ENCODE data around the gene MMP13. TPM values are rescaled to one million over a fixed set of nuclear protein-coding genes. Genes with fewer than 3 reads are reported as not detected.

Gene MMP13
- total RNA-seq, 1 donor, result not detected

GRCh38 chr11:102925988-102926387, 29.5 kb downstream of the MMP13 start:
- no peak for TF ChIP-seq CTCF (IDR thresholded peaks at IDR 0.05; ENCODE audit: insufficient read depth, low read depth, low read length)
- no peak overlapping the region for H3K4me3 ChIP-seq (ENCODE audit: low read depth, low read length)
- no peak for DNase-seq (ENCODE audit: low read depth)

- H3K4me3 ChIP-seq (ENCODE audit: low read depth, low read length), result no peak overlapping the region
- TF ChIP-seq CTCF (IDR thresholded peaks at IDR 0.05; ENCODE audit: insufficient read depth, low read depth, low read length), result no peak
- DNase-seq (ENCODE audit: low read depth), result peak; percentile 7
Measured at GRCh38 chr11:102924851-102925380, 30.6 kb downstream of the MMP13 start.

GRCh38 chr11:102921587-102922220, 33.8 kb downstream of the MMP13 start:
- TF ChIP-seq CTCF (IDR thresholded peaks at IDR 0.05; ENCODE audit: insufficient read depth, low read depth, low read length), result no peak
- no peak overlapping the region for H3K4me3 ChIP-seq (ENCODE audit: low read depth, low read length)
- no peak for DNase-seq (ENCODE audit: low read depth)

GRCh38 chr11:102920118-102920684, 35.3 kb downstream of the MMP13 start:
- H3K4me3 ChIP-seq (ENCODE audit: low read depth, low read length), result no peak overlapping the region
- no peak for DNase-seq (ENCODE audit: low read depth)
- TF ChIP-seq CTCF (IDR thresholded peaks at IDR 0.05; ENCODE audit: insufficient read depth, low read depth, low read length), result no peak

GRCh38 chr11:102915044-102915375, 40.5 kb downstream of the MMP13 start:
- DNase-seq (ENCODE audit: low read depth), result no peak
- H3K4me3 ChIP-seq (ENCODE audit: low read depth, low read length), result no peak overlapping the region
- no peak for TF ChIP-seq CTCF (IDR thresholded peaks at IDR 0.05; ENCODE audit: insufficient read depth, low read depth, low read length)

GRCh38 chr11:102914238-102915043, 41.1 kb downstream of the MMP13 start:
- peak; percentile 78 for TF ChIP-seq CTCF (IDR thresholded peaks at IDR 0.05; ENCODE audit: insufficient read depth, low read depth, low read length)
- peak; percentile 58 for DNase-seq (ENCODE audit: low read depth)
- no peak overlapping the region for H3K4me3 ChIP-seq (ENCODE audit: low read depth, low read length)
